ENCODE data around the gene FBXL17.

Gene FBXL17

DNA sequence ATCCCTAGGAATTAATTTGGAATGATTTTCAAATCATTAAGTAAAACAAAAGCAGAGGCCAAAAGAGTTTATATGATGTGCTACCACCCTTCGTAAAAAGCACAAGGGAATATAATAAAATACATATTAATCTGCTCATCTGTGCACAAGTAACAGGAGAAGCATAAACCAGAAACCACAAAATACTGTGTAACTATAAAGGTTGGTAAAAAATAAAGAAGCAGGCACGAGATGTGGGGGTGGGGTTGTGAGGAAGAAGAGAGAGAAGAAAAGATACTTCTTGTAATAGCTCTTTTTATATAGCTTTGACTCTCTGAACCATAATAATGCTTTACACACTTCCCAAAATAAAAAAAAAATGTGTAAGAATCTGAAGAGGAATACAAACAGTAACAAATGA, 496.3 kb downstream of the FBXL17 start:
- DNase-seq: no peak

DNA sequence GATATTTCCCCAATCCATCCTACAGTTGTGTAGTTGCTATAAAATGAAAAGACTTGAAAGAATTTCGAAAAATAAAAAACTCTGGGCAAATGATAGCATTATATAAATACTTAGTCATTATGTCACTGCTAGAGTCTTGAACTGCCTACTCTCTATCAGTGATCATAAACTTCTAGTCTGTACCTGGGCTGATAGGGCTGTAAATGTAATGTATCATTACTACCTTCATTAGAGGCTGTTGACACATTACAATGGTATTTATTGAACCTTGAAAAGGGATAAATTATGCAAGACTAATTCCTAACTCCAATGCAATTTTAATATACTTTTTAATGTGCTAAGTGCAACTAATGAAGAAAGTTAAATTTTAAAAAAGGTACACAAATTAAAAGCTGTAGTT, 497.0 kb downstream of the FBXL17 start:
- DNase-seq: no peak

DNA sequence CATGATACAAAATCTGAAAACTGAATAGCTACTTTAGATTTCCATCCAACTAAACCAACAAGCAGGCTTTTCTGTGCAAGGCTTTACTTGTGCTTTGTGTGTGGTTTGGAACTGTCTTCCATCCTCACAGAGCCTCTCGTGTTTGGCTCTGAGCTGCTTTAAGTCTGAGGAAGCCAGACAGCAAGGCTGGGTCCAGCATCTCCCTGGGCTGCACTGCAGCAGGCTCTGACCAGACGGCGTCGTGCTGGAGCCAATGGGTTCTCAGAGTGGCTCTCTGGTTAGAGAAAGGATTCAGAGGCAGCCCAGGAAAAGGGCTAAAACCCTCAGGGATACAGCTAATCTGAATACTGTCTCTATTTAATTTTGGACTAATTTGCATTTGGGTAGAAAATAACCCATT, 503.2 kb downstream of the FBXL17 start:
- no peak for DNase-seq

DNA sequence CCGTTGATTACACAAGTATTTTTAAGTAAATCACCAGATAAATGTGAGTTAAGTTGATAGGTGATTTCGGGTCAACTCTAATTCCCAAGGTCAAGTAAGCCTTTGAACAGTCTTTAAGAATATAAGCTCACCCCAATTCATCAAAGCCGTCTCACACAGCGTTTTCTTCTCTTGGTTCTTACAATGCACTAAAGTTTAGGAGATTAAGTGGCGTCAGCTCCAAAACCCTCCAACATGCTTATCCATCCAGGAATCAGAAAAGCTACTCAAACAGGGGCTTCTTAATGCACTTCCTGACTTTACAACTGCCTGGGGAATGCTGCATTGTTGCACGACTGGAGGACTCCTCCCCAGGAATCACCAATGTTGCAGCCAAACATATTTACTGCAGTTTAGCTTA, 505.0 kb downstream of the FBXL17 start:
- no peak for DNase-seq

DNA sequence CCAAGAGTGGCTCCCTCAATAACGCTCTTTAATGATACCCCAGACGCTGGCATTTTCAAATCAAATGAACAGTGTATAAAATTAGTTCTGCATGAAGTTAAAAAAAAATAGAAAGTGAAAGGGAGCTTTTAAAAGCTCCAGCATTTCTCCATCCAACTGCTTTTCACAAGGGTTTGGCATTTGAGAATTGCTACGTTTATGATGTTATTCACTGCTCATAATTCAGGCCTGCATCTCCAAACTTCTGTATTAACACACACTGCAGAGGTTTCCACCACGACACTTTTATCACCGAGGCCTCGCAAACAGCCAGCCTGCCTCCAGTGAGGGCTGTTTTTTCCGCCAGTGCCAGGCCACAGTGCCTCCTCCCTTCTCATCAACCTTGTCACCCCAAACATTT, 505.6 kb downstream of the FBXL17 start:
- no peak for DNase-seq

DNA sequence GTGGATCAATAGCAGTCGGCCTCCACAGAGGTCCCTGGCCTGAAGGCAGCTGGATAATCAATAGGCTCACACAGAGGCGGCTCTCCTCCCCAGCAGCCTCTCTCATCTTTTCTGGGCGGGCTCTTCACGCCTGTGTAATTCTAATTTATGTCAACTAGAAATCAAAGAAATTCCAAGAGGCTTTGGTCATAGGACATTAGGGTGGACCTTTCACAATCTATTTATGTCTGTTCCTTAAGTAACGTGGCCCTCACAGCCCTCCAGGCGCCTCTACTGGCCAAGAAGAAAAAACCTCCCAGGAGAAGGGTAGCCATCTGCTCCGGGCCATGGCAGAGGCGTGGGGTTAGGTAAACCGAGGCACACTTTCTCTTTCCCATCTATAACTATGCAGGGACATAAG, 506.1 kb downstream of the FBXL17 start:
- no peak for DNase-seq

DNA sequence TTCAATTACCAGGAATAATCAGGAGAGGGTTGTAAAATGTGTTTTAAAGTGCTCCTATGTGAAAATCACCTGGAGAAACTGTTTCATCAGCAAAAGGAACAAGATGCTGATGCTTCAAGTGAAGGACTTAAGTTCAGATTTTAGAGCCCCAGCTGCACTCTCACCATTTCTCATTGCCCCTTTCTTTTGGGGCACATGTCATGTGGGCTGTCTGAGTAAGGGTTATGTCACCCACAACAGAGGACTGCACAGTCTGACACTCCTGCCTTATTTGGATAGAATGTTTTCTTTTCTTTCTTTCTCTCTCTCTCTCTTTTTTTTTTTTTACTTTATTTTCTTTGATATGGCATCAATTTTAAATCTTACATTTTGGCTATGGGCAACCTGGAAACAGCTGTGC, 507.1 kb downstream of the FBXL17 start:
- no peak for DNase-seq

DNA sequence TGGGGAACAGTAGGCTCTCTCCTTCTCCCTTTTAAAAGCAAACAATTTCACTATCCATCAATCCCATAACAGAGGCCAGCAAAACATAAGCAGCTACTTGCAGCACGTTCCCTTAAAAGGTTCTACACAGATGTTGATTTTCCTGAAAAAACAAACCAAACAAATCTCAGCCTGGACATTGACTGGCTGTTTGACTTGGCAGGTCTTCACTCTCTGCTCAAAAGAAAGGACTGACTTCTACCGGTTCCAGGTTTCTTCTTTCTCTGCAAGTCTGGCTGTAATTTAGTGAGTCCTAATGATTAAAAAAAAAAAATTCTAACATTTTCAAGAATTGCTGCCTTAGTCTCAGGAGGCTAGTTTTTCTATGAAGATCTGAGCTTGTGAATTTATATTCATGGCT, 508.0 kb downstream of the FBXL17 start:
- no peak for DNase-seq

DNA sequence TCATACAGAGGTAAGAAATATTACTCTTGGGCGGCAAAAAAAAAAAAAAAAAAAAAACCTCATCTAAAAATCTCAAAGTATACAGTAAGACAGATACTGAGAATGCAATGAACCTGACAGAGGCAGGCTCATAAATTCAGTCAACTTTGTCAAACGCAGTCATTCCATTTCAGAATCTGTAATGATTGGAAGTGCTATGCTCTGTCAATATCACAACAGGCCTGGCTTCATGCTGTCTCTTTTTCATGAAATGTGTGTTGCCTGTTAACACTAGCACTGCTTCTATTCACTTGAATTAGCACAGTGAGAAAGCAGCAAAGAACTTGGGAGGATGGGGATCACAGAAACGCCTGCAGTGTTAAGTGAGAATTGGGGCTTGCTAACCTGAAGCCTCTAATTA, 510.9 kb downstream of the FBXL17 start:
- no peak for DNase-seq

DNA sequence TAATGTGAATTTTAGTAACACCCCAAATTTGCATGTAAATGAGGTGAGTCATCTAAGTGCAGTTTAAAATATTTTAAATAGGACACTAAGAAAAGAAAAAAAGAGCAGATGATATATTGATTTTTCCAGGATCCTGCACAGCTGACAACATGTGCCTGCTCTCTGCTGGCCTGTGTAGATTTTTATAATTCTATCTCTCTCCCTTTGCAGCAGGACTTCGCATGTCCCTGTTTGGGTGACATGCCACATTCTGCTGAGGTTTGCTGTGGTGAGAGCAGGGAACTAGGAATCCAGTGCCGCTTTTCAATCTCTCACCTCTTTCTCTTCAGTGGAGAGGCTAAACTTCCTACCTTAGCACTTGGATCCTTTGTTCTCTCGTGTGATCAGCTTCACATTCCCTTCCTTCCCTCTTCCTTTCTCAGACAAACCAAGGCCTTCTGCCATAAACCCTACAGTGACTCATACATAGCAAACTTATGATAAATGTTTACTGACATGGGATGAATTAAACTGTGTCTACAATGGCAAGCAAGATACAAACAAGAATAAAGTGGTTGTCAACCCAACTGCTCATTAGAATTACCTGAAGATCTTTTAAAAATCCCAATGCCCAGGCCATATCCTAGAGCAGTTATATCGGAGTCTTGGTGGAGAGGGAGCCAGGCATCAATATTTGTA, 512.3 kb downstream of the FBXL17 start:
- DNase-seq: no peak

DNA sequence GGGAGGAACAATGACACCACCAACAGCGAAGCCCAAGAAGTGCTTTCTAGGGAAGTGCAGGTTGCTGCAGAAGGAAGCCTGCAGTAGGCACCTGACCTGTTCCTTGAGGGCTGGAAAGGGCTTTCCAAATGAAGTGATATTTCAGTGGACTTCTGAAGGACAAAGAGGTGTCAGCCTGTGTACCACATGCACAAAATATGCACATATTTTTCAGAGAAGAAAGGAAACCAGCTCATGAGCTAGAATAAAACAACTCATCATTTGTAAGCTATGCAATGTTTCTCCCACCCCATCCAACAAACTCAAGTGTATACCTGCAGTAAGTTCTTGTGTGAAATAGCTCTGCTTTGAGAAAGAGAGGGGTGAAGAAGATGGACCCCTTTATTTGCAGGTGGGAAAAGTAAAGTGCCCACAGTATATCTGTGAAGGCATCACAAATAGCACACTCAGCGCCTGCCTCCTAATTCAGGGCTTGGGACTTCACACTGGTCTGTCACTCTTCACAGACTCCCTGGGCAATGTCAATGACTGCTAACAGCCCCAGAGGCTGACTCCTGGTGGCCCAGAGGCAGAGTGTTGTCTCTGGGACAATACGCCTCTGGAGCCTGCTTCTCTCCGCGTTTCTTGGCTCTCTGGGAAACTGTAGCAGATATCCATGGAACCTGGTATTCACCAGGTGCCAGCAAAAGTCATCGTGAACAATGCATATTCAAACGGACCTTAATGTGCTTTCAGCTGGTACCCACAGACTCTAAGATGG, 513.1 kb downstream of the FBXL17 start:
- no peak for DNase-seq

DNA sequence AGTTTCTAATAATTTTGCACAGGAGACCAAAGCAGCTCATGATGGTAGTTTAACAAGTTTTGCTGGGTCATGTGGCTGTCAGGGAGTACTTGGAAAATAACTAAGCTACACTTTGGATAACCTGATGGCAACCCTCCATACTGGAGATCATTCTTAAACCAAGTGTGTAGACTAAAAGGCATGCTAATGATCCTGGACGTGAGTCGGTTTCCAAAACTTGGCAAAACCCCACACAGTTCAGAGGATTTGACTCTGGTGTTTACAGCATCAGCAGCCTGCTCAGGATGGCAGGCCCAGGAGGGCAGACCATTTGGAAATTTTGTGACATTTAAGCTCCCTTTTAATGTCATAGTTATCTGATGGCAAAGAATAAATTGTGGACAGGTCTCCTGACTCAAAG, 514.6 kb downstream of the FBXL17 start:
- no peak for DNase-seq

DNA sequence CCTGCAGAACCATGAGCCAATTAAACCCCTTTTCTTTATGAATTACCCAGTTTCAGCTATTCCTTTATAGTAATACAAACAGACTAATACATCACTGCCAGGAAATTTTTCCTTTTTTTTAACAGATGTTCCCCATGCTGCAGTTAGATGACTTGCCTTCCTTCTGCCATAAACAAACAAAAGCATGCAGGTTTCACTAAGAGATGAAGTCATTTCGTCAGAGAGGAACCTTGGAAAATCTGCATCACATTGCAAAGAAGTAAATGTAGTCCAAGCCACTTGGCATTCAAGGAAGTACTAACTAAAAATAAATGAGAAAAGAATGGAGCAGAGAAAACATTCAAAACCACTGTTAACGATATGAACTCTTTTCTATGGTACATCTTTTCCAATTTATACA, 517.1 kb downstream of the FBXL17 start:
- DNase-seq: no peak

DNA sequence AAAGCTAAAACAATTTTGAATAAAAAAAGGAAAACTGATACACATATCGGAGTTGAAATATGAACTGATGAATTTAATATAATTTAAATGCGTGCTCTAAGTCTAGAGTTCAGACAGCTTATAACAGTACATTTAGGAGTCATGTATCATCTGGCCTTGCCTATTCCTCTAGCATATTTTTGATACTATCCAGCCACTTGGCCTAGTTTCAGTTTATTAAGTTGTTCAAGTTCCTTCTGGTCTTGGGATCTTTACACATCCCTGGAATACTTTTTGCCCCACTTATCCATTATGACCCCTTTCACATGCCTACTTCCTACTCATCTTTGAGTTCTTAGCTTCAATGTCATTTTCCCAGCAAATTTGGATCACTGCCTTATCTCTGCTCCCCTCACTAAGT, 518.8 kb downstream of the FBXL17 start:
- no peak for DNase-seq

DNA sequence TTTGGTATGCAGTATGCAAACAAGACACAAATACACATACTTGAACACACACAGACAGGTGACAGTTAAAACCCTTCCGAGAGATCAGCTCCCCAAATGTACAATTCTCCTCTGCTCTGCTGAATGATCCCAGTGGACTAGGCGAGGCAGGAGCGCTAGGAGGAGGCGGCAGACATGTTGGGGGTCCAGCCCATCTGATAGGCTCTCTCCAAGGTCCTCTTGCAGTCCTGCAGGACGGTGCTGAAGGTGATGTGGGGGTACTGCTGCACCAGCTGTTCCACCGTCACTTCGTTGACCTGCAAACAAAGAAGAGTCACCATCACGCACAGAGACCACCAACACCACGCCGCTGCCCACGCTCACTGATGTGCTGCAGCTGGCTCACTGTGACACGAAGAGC, 520.3 kb downstream of the FBXL17 start:
- no peak for DNase-seq

DNA sequence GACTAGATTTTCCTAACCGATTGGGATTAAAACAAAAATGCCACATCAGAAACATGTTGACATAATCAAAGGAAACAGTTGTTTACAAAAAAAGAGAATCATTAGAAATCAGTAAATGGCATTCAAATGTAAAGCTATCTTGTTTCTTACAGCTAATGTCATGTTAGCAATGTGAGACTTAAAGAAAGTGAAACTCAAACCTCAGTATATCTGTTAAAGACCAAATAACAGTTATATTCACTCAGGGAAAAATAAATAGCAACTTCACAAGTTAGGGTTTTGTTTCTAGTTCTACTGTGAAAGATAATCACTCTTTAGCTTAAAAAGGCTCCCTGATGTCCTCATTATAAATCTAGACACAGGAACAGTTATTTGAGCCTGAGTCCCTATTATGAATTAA, 521.9 kb downstream of the FBXL17 start:
- DNase-seq: no peak

DNA sequence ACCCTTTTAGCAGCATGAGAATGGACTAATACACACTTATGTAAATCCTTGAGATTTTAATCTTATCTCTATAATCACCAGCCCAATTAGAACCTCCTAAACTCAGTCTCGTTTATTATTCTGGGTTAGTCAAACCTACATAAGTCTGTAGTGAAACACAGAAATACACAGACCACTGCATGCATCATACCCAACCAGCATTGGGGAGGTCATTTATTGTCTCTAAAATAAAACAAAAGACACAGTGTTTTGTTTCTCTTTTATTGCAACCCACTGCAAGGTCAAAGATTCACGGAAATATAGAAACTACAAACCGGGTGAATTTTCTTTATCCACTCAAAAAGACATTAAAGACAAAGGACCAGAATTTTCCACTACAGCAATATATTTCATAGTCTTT, 523.1 kb downstream of the FBXL17 start:
- DNase-seq: no peak

DNA sequence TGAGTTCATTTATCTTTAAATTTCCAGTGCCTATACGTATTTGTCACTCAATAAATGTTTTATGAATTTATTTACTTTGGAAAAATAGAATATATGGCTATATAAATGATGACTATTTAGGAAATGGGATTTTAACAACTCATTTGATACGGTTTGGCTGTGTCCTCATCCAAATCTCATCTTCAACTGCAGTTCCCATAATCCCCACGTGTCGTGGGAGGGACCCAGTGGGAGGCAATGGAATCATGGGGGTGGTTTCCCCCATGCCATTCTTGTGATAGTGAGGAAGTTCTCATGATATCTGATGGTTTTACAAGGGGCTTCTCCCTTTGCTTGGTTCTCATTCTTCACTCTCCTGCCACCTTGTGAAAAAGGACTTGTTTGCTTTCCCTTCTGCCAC, 523.6 kb downstream of the FBXL17 start:
- no peak for DNase-seq

DNA sequence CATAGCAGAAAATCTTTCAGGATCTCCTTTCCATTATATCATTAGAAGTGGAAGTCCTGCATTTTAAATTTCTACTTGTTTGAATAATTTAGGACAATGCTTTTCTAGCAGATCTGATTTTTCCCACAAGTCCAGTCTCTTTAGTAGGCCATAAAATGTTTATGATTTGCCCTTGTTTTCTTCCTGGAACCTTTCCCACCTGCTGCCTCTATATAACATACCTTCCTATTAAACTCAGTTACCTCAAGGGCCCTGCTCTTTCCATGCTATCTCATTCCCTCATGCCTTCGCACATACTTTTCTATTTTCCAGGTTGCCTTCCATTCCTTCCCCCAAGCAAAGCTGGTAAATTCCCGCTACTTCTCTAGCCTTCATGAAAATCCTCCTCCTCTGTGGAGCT, 524.1 kb downstream of the FBXL17 start:
- DNase-seq: no peak

DNA sequence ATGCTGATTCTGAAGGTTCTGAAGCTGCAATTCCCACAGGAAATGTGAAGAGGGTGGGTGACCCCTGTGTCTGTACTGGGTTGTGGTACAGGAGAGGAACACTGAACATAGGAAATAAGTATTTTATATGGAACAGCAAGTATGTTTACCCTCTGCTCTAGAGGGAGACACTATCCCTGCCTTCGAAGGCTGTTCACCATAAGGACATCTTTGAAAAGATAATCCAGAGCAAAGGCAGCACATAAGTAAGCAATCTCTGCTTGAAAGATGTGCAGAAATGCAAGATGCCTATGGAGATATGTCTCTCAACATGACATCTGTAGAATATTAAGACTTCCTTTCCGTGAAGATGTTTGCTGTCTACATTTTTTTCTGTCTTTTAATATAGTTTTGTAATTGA, 526.7 kb downstream of the FBXL17 start:
- DNase-seq: no peak

DNA sequence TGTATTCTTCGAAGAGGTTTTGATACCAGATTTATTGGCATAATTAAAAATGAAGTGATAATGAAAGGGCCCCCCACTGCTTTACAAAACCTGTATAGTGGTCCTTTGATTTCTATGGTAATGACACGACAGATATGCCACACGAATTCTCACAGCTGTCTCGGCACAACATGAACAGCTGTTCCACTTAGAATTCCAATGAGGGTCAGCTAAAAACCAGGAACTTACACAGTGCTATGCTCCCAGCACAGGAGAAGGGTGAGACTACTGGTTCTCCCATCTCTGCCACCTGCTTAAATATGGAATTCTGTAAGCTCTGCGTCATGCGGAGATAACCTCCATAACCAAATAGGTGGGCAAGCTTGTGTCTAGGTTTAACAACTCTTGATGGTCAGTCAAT, 528.2 kb downstream of the FBXL17 start:
- no peak for DNase-seq

DNA sequence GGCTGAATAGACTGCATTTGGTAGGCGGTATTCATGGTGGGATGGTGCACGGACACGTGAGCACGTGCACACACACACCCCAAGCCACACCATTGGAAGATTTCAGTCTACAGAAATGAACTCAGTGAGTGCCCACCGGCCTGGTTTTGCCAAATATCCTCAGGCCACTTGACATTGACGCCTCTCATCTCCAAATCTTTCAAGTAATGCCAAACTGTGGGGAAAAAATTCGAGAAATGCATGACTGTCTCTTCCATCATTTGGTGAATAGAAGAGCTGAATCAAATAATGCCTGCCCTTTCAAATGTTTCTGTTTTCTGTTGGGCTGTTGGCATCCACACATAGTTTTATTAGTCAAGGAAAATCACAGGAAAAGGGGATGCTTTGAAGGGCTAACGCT, 528.9 kb downstream of the FBXL17 start:
- DNase-seq: no peak

DNA sequence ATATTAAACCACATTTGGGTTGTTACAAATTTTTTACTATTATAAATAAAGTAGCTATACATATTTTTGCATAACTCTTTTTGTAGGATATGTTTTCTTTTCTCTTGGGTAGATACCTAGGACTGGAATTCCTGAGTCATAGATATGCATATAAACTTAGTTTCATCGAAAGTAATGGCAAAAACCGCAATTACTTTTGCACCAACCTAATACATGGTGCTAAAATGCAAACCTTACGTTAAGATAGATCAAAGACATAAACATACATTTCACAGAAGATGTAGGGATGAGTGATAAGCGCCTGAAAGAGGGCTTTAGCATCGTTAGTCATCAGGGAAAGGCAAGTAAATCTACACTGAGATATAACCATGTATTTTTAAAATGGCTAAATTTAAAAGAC, 532.8 kb downstream of the FBXL17 start:
- no peak for DNase-seq

DNA sequence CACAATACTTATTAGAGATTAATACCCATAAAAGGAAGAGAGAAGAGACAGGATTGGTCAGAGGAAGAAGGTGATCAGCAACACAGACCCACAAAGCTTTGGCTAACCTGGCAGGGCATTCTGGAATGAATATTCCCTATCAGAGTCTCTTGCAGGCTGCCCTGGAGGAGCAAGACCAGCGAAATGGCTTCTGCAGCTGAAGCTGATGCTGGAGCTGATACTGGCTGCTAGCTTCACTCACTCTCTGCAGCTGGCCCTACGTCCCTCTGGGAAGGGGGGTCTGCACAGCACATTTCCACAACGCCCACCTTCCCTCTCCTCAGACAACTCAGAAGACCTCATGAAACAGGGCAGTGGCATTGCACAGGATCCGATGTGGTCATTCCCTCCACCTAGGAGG, 541.3 kb downstream of the FBXL17 start:
- no peak for DNase-seq

DNA sequence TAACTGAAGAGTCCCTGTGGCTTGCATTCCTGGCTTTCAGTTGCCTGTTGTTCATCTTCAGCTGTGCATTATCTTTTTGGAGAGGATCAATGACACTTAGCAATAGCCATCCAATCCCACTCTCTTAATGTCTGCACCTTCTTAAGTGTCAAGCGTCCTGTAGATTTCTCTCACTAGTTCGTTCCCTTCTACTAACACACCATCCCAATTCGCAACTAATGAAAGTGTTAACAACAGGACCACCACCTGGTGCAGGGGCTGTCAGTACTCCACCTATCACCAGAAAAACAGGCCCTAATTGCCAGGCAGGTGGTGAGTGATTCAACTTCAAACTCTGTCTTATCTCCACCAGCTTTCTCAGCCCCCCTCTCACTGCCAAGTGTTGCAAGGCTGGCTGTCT, 541.7 kb downstream of the FBXL17 start:
- DNase-seq: no peak
